Activated naive CD4-positive, alpha-beta T cell treated with anti-CD3 and anti-CD28 coated beads, Interleukin-2, amount 50 U/mL, for 72 hours (primary cell): Measurements from ENCODE around the gene SETD1A. TPM values are rescaled to one million over a fixed set of nuclear protein-coding genes. Genes with fewer than 3 reads are reported as not detected.
"Not testable (repeated sequence)": the region's sequence is repeated elsewhere in the genome, so short reads cannot be mapped to it uniquely, and the experiment has no call there.

Experiments
- ATAC-seq, 2 donors: fragments of 150-1000 bp; cut with Tn5 transposase; 2 replicates each; pipeline ENCODE4 v1.10.0; 2021; ENCODE audit warnings: mild to moderate bottlenecking in 2 of 2, moderate library complexity in 2 of 2
- DNase-seq, 2 donors: peaks; one replicate each; pipeline ENCODE4 v3.0.0; 2021 to 2022; ENCODE audit warnings: low spot score in 2 of 2
- H3K27ac Mint-ChIP-seq, 2 donors: one replicate each; pipeline ENCODE4 v1.8.0; 2022; ENCODE audit warnings: mild to moderate bottlenecking in 2 of 2, mixed read lengths in 2 of 2
- H3K36me3 Mint-ChIP-seq, 2 donors: one replicate each; pipeline ENCODE4 v1.8.0; 2022; ENCODE audit warnings: mixed read lengths in 2 of 2
- H3K9me3 Mint-ChIP-seq, 2 donors: one replicate each; pipeline ENCODE4 v1.8.0; 2022; ENCODE audit warnings: mixed read lengths in 2 of 2
- total RNA-seq, 2 donors: library from RNA; stranded (reverse); gene quantifications; one replicate each; pipeline ENCODE4 v1.2.3, GENCODE V29; 2022

The SETD1A gene
- total RNA-seq, 2 donors from 2014 or later: 24.5 to 34.1 TPM

DNA sequence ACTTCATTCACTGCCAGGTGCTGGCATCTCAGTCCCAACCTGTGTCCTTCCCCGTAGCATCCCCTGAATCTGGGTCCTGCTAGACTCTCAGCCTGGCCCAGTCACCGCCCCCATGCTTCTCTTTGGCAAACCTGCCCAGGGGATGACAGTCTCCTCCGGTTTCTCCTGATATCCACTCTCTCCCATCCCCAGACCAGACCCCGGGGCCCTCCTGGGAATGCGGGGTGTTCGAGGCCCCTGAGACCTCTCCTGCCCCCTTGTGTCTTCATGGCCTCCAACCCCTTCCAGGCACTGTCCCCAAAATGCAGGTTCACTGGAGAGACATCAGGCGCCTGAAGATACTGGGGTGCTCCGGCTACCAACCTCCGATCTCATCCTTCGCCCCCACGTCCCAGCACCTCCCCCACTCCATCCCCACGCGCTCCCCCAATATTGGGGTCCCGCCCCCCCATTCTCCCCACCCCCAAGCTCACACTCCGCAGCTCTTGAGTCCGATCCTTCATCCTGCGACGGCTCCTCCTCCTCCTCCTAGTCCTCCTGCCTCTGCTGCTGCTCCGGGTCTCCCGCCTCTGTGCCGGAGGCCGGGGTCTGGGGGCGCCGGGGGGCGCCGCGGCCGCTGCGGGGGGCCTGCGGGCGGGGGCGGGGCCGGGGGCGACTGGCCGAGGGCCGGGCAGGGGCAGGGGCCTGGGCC is 52.5 kb downstream of the SETD1A start:
- Mint-ChIP-seq H3K36me3 (no peaks in the 10 kb centered on the region), H3K9me3 (no peaks in the 10 kb centered on the region), H3K27ac (peak overlapping the region in 1 of 2 donors; percentile 4)
- ATAC-seq (peak; percentile 8 to 37), DNase-seq (no peak)

DNA sequence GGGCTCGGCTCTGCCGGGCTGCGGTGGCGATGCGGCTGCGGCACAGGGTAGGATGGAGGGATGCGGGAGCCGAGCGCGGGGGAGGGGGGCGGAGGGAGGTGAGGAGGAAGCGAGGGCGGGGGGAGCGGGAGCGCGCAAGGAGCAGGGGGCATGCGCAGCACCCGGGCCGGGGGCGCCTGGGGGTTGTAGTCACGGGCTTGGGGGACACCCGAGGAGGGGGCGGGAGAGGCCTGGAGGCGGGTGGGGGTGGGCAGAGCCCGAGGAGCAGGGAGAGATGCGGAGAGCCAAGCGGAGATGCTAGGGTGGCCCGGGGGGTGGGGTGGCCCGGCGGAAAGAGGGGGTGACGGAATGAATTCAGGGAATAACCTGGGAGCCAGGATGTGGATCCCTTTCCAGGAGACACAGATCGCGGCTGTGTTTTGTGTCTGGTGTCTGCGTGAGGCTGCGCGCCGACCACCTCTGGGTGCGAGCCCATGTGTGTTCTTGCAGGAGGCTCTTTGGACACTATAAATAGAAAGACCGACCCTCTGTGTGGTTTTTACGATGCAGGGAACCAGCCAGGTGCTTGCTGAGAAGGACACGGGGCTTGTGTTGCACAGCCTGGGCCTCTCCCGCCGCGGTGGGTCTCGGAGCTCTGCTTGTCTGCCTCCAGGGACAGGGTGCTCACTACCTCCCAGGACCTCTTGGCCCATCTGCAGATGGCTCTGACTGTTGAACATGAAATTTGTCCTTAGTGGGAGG is 53.2 kb downstream of the SETD1A start, which contains the start of gene STX1B:
Gene STX1B, minus strand, starts transcription at position 54 of the 741 bp plus-strand sequence. CDS start 242 bp downstream, outside the sequence.
- ATAC-seq (peak; percentile 57), DNase-seq (peak in 1 of 2 donors; percentile 27)
- peak within 1 kb of the TSS in 1 of 2 donors; percentile 34 for H3K27ac Mint-ChIP-seq
- H3K36me3 Mint-ChIP-seq: no peaks in the 10 kb centered on the region
- H3K9me3 Mint-ChIP-seq: no peaks in the 10 kb centered on the region

DNA sequence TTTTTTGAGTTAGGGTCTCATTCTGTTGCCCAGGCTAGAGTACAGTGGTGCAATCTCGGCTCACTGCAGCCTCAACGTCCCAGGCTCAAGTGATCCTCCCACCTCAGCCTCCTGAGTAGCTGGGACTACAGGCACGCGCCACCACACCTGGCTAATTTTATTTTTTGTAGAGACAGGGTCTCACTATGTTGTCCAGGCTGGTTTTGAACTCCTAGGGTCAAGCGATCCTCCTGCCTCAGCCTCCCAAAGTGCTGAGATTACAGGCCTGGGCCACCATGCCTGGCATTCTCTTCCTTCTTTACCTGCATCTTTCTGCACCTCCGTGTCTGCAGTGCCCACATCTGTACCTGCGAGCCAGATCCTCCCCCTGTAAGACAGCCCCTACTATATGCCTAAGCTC is 54.3 kb downstream of the SETD1A start:
- not testable (repeated sequence) for H3K36me3 Mint-ChIP-seq, H3K9me3 Mint-ChIP-seq, DNase-seq, ATAC-seq
- peak overlapping the region in 1 of 2 donors; percentile 34 for H3K27ac Mint-ChIP-seq

DNA sequence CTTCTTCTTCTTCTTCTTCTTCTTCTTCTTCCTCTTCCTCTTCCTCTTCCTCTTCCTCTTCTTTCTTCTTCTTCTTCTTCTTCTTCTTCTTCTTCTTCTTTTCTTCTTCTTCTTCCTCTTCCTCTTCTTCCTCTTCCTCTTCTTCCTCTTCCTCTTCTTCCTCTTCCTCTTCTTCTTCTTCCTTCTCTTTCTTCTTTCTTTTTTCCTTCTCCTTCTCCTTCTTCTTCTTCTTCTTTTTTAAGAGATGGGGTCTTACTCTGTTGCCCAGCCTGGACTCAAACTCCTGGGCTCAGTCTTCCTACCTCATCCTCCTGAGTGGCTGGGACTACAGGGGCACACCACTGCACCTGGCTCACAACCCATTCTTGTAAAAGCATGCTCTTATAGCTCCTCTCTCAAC is 55.7 kb downstream of the SETD1A start:
- not testable (repeated sequence) for H3K27ac Mint-ChIP-seq, H3K9me3 Mint-ChIP-seq, H3K36me3 Mint-ChIP-seq, ATAC-seq, DNase-seq

DNA sequence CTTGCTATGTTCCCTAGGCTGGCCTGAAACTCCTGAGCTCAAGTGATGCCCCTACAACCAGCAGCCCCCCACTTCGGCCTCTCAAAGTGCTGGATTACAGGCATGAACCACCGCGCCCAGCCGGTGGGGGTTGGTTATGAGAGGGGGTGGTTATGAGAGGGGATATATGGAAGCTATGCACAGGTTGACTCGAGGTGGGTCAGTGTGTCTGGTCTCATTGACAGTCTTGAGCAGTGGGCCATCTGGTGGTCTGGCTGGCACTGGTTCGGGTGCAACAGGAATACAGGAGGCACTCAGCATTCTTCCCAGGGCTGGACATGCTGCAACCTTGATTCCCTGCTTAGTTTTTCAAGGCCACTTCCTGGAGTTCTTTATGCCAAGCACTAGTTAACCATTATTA is 58.5 kb downstream of the SETD1A start:
- DNase-seq: no peak
- Mint-ChIP-seq H3K36me3 (no peaks in the 10 kb centered on the region), H3K27ac (no peak overlapping the region), H3K9me3 (no peaks in the 10 kb centered on the region)
- ATAC-seq: no peak

DNA sequence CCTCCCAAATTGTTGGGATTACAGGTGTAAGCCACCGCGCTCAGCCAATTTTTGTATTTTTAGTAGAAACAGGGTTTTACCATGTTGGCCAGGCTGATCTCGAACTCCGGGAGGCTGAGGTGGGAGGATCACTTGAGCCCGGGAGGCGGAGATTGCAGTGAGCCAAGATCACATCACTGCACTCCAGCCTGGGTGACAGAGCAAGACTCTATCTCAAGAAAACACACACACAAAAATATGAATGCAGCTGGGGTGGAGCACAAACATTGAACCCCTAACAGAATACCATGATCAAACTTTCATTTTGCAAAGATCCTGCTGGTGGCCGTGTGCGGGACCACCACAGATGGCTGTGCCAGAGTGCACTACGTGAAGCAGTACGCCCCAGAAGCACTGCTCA is 60.2 kb downstream of the SETD1A start:
- not testable (repeated sequence) for DNase-seq, H3K9me3 Mint-ChIP-seq, H3K36me3 Mint-ChIP-seq, ATAC-seq, H3K27ac Mint-ChIP-seq

DNA sequence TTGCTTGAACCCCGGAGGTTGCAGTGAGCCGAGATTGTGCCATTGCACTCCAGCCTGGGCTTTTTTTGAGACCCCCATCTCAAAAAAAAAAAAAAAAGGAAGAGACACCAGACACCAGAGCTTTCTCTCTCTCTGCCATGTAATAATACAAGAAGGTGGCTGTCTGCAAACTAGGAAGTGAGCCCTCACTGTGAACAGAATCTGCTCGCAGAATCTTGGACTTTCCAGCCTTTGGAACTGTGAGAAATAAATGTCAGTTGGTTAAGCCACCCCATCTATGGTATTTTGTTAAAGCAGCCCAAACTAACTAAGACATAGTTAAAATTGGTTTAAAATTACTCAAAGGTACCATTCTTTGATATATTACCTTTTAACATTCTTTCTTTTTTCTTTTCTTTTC is 63.0 kb downstream of the SETD1A start:
- DNase-seq: no peak
- H3K9me3 Mint-ChIP-seq: no peaks in the 10 kb centered on the region
- no peak for ATAC-seq

DNA sequence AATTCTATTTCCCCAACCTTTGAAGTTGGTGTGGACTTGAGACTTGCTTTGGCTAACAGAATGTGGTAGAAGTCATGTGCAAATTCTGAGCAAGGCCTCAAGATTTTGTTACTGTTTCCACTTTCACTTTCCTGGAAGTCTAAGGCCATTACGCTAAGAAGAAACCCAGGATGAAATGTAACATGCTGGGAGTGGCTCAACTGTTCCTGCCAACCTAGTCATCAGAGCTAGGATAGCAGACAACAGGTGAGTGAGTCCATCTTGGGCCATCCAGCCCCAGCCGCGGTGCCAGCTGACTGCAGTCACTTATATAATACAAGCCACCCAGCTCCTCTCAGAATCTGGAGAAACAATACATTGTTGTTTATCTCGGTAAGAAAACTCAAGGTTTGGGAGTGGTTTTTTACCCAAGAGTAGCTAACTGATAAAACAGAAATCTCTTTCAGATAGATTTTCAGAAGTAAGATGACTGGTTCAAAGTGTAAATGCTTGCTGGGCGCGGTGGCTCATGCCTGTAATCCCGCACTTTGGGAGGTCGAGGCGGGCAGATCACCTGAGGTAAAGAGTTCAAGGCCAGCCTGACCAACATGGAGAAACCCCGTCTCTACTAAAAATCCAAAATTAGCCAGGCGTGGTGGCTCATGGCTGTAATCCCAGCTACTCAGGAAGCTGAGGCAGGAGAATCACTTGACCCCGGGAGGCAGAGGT is 65.1 kb downstream of the SETD1A start:
- ATAC-seq (no peak), DNase-seq (no peak)
- H3K27ac Mint-ChIP-seq: peak overlapping the region in 1 of 2 donors; percentile 49
- no peaks in the 10 kb centered on the region for H3K9me3 Mint-ChIP-seq
- H3K36me3 Mint-ChIP-seq: no peaks in the 10 kb centered on the region

More for the DNA sequence above, 63.0 kb downstream of the SETD1A start:
- Mint-ChIP-seq H3K36me3 (no peaks in the 10 kb centered on the region), H3K27ac (peak overlapping the region in 1 of 2 donors; percentile 29)

DNA sequence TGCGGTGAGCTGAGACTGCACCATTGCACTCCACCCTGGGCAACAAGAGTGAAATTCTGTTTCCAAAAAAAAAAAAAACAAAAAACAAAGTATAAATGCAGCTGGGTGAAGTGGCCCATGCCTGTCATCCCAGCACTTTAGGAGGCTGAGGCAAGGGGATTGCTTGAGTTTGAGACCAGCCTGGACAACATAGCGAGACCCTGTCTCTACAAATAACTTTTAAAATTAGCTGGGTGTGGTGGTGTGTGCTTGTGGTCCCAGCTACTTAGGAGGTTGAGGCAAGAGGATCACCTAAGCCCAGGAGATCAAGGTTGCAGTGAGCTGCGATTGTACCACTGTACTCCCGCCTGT is 65.7 kb downstream of the SETD1A start:
- ATAC-seq (no peak), DNase-seq (no peak)
- Mint-ChIP-seq H3K9me3 (no peaks in the 10 kb centered on the region), H3K27ac (no peak overlapping the region), H3K36me3 (no peaks in the 10 kb centered on the region)

DNA sequence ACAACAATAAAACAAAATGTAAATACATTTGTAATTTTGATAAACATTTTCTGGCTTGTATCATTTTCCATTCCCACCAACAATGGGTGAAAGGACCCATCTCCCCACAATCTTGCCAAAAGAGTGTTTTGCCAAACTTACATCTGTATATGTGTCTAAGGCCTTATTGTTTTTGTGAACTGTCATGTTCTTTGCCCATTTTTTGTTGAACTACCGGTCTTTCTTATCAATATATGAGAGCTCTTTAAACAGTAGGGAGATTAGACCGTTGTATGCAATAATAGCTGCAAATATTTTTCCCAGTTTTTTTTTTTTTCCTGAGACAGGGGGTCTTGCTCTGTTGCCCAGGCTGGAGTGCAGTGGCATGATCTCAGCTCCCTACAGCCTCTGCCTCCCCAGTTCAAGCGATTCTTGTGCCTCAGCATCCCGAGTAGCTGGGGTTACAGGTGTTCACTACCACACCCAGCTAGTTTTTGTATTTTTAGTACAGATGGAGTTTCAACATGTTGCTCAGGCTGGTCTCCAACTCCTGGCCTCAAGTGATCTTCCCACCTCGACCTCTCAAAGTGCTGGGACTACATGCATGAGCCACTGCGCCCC is 66.2 kb downstream of the SETD1A start:
- no peaks in the 10 kb centered on the region for H3K9me3 Mint-ChIP-seq
- ATAC-seq (no peak), DNase-seq (no peak)
- no peaks in the 10 kb centered on the region for H3K36me3 Mint-ChIP-seq
- H3K27ac Mint-ChIP-seq: no peak overlapping the region

DNA sequence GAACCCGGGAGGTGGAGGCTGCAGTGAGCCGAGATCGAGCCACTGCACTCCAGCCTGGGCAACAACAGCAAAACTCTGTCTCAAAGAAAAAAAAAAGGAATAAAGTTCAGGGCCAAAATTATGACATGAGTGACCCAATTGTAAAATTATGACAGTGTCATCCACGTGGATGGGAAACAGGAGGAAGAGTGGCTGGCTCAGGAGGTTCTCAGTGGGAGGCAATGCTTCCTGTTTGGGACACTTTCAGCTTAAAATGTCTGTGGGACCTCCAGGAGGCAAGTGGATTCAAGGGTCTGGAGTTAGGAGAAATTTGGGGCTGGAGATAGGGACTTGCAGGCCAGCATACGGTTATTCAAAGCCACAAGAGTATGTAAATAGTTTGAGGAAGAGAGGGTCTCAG is 67.8 kb downstream of the SETD1A start:
- no peak for DNase-seq
- no peak for ATAC-seq
- Mint-ChIP-seq H3K36me3 (no peaks in the 10 kb centered on the region), H3K9me3 (no peaks in the 10 kb centered on the region), H3K27ac (no peak overlapping the region)

DNA sequence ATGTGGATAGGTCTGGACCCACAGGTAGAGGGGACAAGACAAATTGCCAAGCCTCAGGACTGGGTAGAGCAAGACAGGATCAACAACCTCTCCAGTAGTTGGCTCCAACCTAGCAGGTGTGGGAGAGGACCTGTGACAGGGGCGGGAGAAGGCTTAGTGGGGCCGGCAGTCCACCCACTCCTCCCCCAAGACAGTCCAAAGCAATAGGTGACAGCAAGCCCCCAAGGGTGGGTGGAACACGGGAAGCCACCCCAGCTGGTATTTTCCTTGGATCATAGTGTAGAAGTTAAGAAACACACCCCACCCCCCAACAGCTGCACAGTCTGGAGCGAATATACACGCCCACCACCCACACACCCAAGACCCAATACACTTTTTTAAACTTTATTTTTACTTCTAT is 71.7 kb downstream of the SETD1A start:
- no peak overlapping the region for H3K27ac Mint-ChIP-seq
- H3K36me3 Mint-ChIP-seq: peaks cover 4 to 6% of the 10 kb centered on the region in 2 donors
- H3K9me3 Mint-ChIP-seq: no peaks in the 10 kb centered on the region
- ATAC-seq (no peak), DNase-seq (no peak)

DNA sequence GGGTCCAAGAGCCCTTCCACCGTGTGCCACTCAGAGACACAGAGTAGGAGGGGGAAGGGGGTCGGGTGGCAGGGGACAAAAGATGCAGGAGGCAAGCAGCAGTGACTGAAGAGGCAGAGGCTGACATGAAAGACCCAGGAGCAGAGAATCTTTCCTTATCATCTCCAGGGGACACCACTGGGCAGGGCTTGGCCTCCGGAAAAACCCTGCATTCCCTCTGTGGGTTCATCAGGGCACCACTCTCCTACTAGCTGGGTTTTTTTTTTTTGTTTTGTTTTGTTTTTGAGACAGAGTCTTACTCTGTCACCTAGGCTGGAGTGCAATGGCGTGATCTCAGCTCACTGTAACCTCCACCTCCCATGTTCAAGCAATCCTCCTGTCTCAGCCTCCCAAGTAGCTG is 73.7 kb downstream of the SETD1A start:
- ATAC-seq: no peak
- no peak for DNase-seq
- H3K36me3 Mint-ChIP-seq: peaks cover 4 to 6% of the 10 kb centered on the region in 2 donors
- H3K27ac Mint-ChIP-seq: peak overlapping the region in 1 of 2 donors; percentile 98
- H3K9me3 Mint-ChIP-seq: no peaks in the 10 kb centered on the region

DNA sequence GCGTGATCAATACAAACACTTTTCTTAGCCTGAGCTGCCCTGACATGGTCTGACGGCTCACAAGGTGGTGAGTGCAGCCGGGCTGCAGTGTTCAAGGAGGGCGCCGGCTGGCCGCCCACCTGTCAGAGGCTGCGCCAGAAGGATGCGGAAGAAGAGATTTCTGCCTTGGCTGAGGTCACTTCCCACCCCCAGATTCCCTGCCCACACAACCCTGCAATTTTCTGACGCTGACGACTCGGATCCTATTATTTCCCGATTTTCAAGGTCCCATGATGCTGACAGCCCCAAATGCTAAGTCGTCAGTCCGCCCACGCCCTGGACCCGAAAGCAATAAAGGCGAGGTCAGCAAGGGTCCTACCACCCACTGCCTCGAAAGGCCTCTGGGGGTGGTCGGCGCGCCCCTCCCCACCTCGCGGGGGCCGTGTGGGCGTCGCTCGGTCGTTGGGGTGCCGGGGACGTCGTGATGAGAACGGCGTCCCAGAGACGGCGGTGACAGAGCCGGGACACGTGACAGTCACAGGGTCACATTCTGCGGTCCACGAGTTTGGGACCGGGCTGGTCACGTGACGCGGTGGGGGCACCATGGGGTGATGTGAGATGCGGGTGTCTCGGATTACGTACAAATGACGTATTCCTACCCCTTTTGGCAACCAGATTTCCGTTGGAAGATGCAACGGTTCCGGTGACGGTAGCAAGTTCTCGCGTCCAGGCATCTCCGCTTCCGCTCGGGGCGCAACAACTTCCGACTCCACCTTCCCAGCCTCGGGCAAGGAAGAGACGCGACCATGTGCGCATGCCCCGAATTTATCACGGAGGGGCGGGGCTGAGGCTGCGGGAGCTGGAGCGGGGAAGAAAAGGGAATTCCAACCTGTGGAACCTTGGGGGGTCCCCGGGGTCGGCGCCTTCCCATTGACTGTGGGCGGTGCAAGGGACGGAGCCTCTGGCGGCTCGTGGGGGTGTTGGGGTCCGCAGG is 75.5 kb downstream of the SETD1A start, which contains the start of gene STX4:
Gene STX4, plus strand, starts transcription at position 823 of the 973 bp plus-strand sequence. CDS start 248 bp downstream, outside the sequence.
- Mint-ChIP-seq H3K9me3 (no peaks in the 10 kb centered on the region), H3K27ac (peak within 1 kb of the TSS; percentile 85 to 98), H3K36me3 (peaks cover 4 to 6% of the 10 kb centered on the region in 2 donors)
- DNase-seq (peak; percentile 95 to 99), ATAC-seq (peak; percentile 86 to 90)

DNA sequence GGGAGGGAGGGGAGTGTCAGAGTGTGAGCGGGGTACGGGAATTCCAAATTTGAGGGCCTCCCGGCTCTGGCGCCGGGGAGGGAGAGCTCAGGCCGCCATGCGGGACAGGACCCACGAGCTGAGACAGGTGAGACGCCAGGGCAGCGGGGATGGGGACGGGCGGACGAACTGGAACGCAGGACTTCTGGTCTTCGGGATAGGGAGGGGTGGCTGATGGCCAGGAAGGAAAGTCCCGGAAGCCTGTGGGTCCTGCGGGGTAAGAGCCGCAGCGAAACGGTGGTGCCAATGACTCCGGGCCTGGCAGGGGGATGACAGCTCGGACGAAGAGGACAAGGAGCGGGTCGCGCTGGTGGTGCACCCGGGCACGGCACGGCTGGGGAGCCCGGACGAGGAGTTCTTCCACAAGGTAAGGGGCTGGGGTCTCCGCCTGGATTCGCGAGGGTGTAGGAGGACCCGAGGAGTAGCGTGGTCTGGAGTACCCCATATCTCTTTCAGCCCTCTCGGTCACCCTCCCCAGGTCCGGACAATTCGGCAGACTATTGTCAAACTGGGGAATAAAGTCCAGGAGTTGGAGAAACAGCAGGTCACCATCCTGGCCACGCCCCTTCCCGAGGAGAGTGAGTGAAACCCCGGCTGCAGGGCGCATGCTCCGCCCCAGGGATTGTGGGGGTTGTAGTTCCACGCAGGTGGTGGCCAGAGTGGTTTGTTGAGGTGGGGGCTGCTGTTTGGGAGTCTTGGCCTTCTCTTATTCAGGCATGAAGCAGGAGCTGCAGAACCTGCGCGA is 76.3 kb downstream of the SETD1A start:
- ATAC-seq: peak; percentile 41 to 59
- no peaks in the 10 kb centered on the region for H3K9me3 Mint-ChIP-seq
- peak overlapping the region; percentile 85 to 98 for H3K27ac Mint-ChIP-seq

More for the DNA sequence above, 76.3 kb downstream of the SETD1A start:
- peaks cover 4 to 6% of the 10 kb centered on the region in 2 donors for H3K36me3 Mint-ChIP-seq
- peak; percentile 84 to 86 for DNase-seq
